A673 (cell line): ENCODE data around the gene MED12L.

ENCODE experiments used
- CTCF ChIP-seq: fragments of 300-800, 200-600 bp; sonication (generic); conservative IDR thresholded peaks from 2 replicates; pipeline ENCODE4 v1.5.1; 2017; ENCODE audit warnings: low read depth, mild to moderate bottlenecking, antibody characterized with exemption, low read length, moderate library complexity, mixed read lengths
- EZH2 ChIP-seq: fragments of 200-600 bp; sonication (generic); IDR thresholded peaks from 2 replicates; pipeline ENCODE4 v1.6.1; 2017; ENCODE audit warnings: borderline replicate concordance, low read depth, mild to moderate bottlenecking, mixed read lengths, antibody characterized with exemption, low read length; ENCODE audit not compliant: poor library complexity, severe bottlenecking

GRCh38 chr3:151107177-151107576 is 21.7 kb downstream of the MED12L start:
- TF ChIP-seq CTCF = no peak
- no peak for TF ChIP-seq EZH2
